Activated CD8-positive, alpha-beta memory T cell treated with anti-CD3 and anti-CD28 coated beads, Interleukin-2, amount 10 ng/mL, durations not matched to agents 7 days and 5 days (primary cell): ENCODE measurements around the gene USP6. TPM values are rescaled to one million over a fixed set of nuclear protein-coding genes. Genes with fewer than 3 reads are reported as not detected.
"Not testable (repeated sequence)": the region's sequence is repeated elsewhere in the genome, so short reads cannot be mapped to it uniquely, and the experiment has no call there.

Source experiments
- ATAC-seq: fragments of 150-1000 bp; cut with Tn5 transposase; one replicate; pipeline ENCODE4 v1.10.0; 2021; ENCODE audit warnings: moderate library complexity
- CTCF ChIA-PET: fragments of 350-600 bp; sonication (Branson Sonifier 250); formaldehyde crosslinking; loops from one replicate; lab custom pipeline; 2021; ENCODE audit warnings: antibody characterized with exemption; lab: Charles Lee
- DNase-seq: peaks from one replicate; pipeline ENCODE4 v3.0.0-alpha.2; 2020
- H3K27ac Mint-ChIP-seq: one replicate; pipeline ENCODE4 v1.8.0; 2021; ENCODE audit warnings: mild to moderate bottlenecking, mixed read lengths
- H3K27me3 Mint-ChIP-seq: one replicate; pipeline ENCODE4 v1.8.0; 2021; ENCODE audit warnings: mixed read lengths
- H3K36me3 Mint-ChIP-seq: one replicate; pipeline ENCODE4 v1.8.0; 2021; ENCODE audit warnings: mild to moderate bottlenecking, mixed read lengths
- H3K4me1 Mint-ChIP-seq: one replicate; pipeline ENCODE4 v1.8.0; 2021; ENCODE audit warnings: mixed read lengths
- H3K4me3 Mint-ChIP-seq: one replicate; pipeline ENCODE4 v1.8.0; 2021; ENCODE audit warnings: mild to moderate bottlenecking, moderate library complexity, mixed read lengths
- H3K9me3 Mint-ChIP-seq: one replicate; pipeline ENCODE4 v1.8.0; 2022; ENCODE audit warnings: low read depth, mixed read lengths
- total RNA-seq, 2 experiments: library from RNA; stranded (reverse); gene quantifications; one replicate each; pipeline ENCODE4 v1.2.3, GENCODE V29; 2021

The USP6 gene
- total RNA-seq, 2 experiments from 2014 or later = 0.03 to 0.07 TPM

DNA sequence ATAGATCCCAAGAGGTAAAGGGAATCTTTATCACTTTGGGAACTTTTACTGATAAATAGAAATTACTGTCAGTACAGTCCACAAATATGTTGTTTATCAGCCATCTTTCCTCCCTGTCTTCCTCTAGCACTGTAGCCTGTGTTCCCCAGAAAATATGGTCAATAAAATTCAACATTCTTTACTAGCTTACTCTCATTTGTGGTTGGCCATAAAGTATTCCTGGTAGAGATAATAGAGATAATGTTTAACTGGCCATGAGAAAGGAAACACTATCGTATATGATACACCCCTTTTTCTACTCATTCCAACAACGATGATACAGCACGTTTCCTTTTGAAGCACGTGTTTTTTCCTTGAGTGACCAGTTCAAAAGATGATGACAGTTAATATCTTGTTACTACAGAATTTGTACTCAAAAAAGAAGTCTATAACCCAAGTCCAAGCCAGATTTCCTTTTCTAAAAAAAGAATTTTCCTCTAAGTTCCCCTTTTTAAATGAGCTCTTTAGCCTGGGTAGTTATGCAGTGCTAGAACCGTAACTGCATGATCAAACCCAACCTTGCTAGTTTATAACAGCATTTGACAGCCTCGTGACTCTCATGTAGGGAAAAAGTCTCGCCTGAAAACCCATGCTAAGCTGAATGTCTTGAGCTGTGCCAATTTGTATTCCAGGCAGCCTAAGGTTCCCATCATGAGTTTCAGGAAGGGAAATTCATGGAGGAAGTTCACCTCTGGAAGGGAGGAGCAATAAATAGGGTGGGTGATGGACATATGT is 50.1 kb downstream of the USP6 start:
- H3K36me3 Mint-ChIP-seq, H3K9me3 Mint-ChIP-seq, ATAC-seq, CTCF ChIA-PET, H3K27ac Mint-ChIP-seq, H3K4me1 Mint-ChIP-seq, DNase-seq, H3K4me3 Mint-ChIP-seq: not testable (repeated sequence)
- peaks cover 12% of the 10 kb centered on the region for H3K27me3 Mint-ChIP-seq

DNA sequence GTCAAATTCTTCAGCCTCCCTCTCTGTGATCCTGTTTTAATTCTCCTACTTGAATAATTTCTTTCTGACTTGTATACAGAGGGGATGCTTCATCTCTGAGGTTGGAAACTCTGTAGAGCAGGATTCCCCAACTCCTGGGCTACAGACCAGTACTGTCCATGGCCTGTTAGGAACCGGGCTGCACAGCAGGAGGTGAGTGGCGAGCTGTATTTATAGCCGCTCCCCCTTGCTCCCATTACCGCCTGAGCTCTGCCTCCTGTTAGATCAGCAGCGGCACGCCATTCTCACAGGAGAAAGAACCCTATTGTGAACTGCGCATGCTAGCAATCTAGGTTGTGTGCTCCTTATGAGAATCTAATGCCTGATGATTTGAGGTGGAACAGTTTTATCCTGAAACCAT is 59.2 kb downstream of the USP6 start:
- H3K27me3 Mint-ChIP-seq, H3K27ac Mint-ChIP-seq, DNase-seq, H3K4me3 Mint-ChIP-seq, CTCF ChIA-PET, H3K4me1 Mint-ChIP-seq, ATAC-seq: not testable (repeated sequence)
- Mint-ChIP-seq H3K9me3 (peaks cover 12% of the 10 kb centered on the region), H3K36me3 (peaks cover 37% of the 10 kb centered on the region)

DNA sequence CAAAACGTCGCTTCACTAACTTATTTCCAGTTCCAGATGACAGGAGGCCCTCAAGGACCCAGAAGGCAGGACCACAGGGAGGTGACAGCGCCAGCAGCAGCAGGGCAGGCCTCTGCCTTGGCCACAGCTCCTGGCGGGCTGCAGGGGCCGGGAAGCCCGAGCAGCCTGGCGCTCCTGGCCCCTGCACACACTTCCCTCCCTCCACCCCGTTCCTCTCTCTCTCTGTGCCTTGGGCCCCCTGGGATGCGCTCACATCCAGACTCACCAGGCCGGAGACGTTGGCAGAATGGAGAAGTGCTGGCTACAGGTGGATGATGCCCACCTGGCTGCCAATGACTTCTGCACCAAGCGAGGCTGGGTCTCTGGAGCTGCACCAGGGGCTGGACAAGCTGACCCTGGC is 63.2 kb downstream of the USP6 start:
- no peaks in the 10 kb centered on the region for H3K27me3 Mint-ChIP-seq
- CTCF ChIA-PET = no interaction called here
- peaks cover 66% of the 10 kb centered on the region for H3K36me3 Mint-ChIP-seq
- no peak overlapping the region for H3K27ac Mint-ChIP-seq
- peaks cover 39% of the 10 kb centered on the region for H3K9me3 Mint-ChIP-seq
- DNase-seq = no peak
- no peak for ATAC-seq
- H3K4me1 Mint-ChIP-seq = no peaks in the 10 kb centered on the region
- H3K4me3 Mint-ChIP-seq = no peak overlapping the region

DNA sequence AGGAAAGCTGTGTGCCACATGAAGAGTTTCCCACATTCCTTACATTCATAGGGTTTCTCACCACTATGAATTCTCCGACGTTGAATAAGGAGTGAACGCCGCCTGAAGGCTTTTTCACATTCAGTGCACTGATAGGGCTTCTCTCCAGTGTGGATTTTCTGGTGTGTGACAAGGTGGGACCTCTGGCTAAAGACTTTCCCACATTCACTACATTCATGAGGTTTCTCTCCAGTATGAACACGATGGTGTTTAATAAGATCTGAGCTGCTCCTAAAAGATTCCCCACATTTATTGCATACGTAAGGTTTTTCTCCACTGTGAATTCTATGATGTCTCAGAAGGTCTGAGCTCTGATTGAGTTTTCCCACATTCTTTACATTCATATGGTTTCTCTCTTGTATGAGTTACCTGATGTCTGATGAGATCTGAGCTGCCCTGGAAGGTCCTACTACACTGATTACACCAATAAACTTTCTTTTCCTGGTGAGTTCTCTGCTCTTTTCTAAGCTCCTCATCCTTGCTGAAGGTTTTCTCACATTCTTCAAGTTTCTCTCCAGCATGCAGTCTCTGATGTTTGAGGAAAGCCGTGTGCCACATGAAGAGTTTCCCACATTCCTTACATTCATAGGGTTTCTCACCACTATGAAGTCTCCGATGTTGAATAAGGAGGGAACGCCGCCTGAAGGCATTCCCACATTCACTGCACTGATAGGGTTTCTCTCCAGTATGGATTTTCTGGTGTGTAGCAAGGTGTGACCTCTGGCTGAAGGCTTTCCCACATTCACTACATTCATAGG is 65.9 kb downstream of the USP6 start:
- ATAC-seq (no peak), DNase-seq (no peak)
- H3K9me3 Mint-ChIP-seq = peaks cover 42% of the 10 kb centered on the region
- H3K4me3 Mint-ChIP-seq = no peak overlapping the region
- CTCF ChIA-PET = interaction anchor here (1.3 to 3.6 kb wide), 2 partner anchors 9 to 13 kb away, joined by 3 to 11 read pairs; partner anchors contain the start of gene ZNF594
- H3K27me3 Mint-ChIP-seq = no peaks in the 10 kb centered on the region
- H3K36me3 Mint-ChIP-seq = peaks cover 71% of the 10 kb centered on the region
- H3K27ac Mint-ChIP-seq = no peak overlapping the region
- peaks cover 4% of the 10 kb centered on the region for H3K4me1 Mint-ChIP-seq

DNA sequence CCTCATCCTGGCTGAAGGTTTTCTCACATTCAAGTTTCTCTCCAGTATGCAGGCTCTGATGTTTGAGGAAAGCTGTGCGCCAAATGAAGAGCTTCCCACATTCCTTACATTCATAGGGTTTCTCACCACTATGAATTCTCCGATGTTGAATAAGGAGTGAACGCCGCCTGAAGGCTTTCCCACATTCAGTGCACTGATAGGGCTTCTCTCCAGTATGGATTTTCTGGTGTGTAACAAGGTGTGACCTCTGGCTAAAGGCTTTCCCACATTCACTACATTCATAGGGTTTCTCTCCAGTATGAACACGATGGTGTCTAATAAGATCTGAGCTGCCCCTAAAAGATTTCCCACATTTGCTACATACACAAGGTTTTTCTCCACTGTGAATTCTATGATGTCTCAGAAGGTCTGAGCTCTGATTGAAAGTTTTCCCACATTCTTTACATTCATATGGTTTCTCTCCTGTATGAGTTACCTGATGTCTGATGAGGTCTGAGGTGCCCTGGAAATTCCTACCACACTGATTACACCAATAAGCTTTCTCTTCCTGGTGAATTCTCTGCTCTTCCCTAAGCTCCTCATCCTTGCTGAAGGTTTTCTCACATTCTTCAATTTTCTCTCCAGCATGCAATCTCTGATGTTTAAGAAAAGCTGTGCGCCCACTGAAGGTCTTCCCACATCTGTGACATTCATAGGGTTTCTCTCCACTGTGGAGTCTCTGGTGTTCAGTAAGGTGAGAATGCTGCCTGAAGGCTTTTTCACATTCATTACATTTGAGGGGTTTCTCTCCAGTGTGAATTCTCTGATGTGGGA is 67.0 kb downstream of the USP6 start:
- H3K27ac Mint-ChIP-seq = no peak overlapping the region
- peaks cover 49% of the 10 kb centered on the region for H3K9me3 Mint-ChIP-seq
- no peak for ATAC-seq
- H3K36me3 Mint-ChIP-seq = peaks cover 75% of the 10 kb centered on the region
- no peak overlapping the region for H3K4me3 Mint-ChIP-seq
- H3K27me3 Mint-ChIP-seq = no peaks in the 10 kb centered on the region
- DNase-seq = no peak
- H3K4me1 Mint-ChIP-seq = peaks cover 4% of the 10 kb centered on the region
- CTCF ChIA-PET = interaction anchor here (1.3 to 3.6 kb wide), 2 partner anchors 8 to 12 kb away, joined by 3 to 11 read pairs; partner anchors contain the start of gene ZNF594

DNA sequence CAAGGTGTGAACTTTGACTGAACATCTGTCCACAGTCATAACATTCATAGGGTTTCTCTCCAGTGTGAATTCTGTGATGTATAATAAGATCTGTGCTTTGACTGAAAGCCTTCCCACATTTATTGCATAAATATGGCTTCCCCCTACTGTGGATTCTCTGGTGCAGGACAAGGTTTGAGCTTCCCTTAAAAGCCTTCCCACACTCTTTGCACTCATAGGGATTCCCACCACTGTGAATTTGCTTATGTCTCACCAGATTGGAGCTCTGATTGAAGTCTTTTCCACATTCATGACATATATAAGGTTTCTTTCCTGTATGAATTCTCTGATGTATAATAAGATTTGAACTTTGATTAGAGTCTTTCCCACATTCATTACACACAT is 67.6 kb downstream of the USP6 start:
- no peak overlapping the region for H3K4me3 Mint-ChIP-seq
- DNase-seq = no peak
- H3K36me3 Mint-ChIP-seq = peaks cover 81% of the 10 kb centered on the region
- H3K27ac Mint-ChIP-seq = no peak overlapping the region
- no peaks in the 10 kb centered on the region for H3K27me3 Mint-ChIP-seq
- H3K9me3 Mint-ChIP-seq = peaks cover 51% of the 10 kb centered on the region
- no peak for ATAC-seq
- H3K4me1 Mint-ChIP-seq = peaks cover 4% of the 10 kb centered on the region
- CTCF ChIA-PET = interaction anchor here (1.3 to 3.6 kb wide), 2 partner anchors 8 to 12 kb away, joined by 3 to 11 read pairs; partner anchors contain the start of gene ZNF594

DNA sequence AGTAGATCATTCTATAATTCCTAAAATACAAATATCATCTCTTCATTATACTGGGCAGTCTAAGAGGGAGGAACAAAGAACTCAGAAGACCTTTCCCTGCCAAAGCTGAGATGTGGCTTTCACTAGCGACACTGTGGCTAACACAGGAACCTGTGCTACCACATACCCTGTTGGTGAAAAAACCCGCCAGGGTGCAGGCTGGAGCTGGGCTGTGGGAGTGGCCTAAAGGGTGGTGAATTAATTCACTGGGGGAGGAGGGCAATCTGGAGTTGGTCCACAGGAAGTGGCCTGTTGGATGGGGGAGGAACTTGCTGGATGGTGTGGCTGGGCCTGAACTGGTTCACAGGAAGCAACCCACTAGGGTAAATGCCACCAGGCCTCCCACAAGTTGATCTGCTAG is 68.5 kb downstream of the USP6 start:
- DNase-seq (peak; percentile 47), ATAC-seq (no peak)
- H3K4me1 Mint-ChIP-seq = peaks cover 4% of the 10 kb centered on the region
- H3K27ac Mint-ChIP-seq = no peak overlapping the region
- H3K27me3 Mint-ChIP-seq = no peaks in the 10 kb centered on the region
- no peak overlapping the region for H3K4me3 Mint-ChIP-seq
- CTCF ChIA-PET = no interaction called here
- H3K9me3 Mint-ChIP-seq = peaks cover 51% of the 10 kb centered on the region
- peaks cover 79% of the 10 kb centered on the region for H3K36me3 Mint-ChIP-seq

DNA sequence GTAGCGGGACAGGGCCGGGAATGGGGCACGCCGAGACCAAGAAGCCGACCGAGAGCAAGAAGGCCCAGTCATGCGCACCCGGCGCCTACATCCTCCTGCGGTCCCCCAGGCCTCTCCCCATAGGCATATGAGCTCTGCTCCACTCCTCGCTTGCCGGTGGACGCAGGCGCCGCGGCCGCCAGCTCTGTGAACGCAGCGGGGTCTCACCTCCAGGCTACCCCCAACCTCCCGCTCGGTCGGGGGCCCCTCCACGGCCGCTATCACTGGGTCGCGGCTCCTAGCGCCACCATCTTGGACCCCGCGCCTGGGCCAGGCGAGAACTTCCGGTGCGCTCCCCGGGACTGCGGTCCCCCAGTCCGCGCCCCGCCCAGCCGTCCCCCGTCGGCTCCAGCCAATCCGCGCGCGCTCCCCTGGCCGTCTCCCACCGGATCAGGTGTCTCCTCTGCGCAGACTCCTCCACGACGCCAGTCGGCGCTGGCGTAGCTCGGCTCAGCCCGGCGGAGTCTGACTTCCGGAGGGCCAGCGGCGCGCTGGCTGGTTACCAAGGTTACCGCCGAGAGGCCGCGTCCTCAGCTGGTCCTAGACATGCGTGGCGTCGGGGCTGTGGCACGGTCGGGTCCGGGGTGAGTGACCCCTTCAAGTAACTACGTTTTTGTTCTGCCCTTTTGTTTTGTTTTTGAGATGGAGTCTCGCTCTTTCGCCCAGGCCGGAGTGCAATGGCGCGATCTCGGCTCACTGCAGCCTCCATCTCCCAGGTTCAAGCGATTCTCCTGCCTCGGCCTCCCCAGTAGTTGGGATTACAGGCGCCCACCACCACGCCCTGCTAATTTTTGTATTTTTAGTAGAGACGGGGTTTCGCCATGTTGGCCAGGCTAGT is 75.9 kb downstream of the USP6 start, which contains the start of gene ZNF594:
Gene ZNF594 (minus strand): TSS at position 328 of the 877 bp plus-strand sequence. CDS start 7,612 bp downstream, outside the sequence.
- Mint-ChIP-seq H3K36me3 (peaks cover 39% of the 10 kb centered on the region), H3K27ac (peak within 1 kb of the TSS; percentile 92), H3K4me1 (peaks cover 28% of the 10 kb centered on the region), H3K9me3 (peaks cover 19% of the 10 kb centered on the region), H3K4me3 (peak within 1 kb of the TSS; percentile 94), H3K27me3 (no peaks in the 10 kb centered on the region)
- DNase-seq = peak; percentile 98
- ATAC-seq = peak; percentile 100
- CTCF ChIA-PET = interaction anchor here (0.6 to 2.5 kb wide), 14 partner anchors 10 to 758 kb away, joined by 3 to 11 read pairs (median 3); partner anchors contain the start of genes C1QBP and ZFP3

DNA sequence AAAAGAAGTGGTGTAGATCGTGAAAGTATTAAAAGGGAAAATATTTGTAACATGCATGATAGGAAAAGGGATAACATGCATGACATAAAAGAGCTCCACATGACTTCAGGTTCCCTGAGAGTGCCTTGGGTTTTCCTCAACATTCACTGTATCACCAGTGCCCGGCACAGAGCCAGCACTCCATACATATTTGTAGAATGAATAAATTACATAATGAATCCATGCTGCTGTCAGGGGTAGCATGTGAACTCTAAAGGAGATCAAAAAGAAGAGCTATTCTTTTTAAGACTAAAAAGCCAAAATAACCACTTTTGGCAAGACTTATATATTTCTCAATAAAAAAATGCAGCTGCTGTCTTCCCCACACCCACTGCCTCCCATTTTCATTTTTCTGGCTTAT is 78.5 kb downstream of the USP6 start:
- no peak overlapping the region for H3K27ac Mint-ChIP-seq
- CTCF ChIA-PET = interaction anchor here (1.6 to 2.5 kb wide), 2 partner anchors 12 to 44 kb away, joined by 3 to 9 read pairs; no protein-coding TSS in a partner anchor

DNA sequence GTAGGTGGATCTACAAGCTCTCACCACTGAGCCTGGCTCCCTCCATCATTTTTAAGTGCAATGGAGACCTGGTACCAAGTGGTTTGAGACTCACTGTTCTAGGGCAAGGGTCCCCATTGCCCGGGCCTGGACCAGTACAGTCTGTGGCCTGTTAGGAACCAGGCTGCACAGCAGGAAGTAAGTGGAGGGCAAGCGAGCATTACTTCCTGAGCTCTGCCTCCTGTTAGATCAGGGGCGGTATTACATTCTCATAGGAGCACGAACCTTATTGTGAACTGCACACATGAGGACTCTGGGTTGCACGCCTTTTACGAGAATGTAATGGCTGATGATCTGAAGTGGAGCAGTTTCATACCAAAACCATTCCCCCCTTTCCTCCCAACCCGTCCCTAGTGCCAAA is 82.6 kb downstream of the USP6 start:
- CTCF ChIA-PET = interaction anchor here (0.6 to 2.0 kb wide), 5 partner anchors 8 to 84 kb away, joined by 3 to 11 read pairs (median 3); partner anchors contain the start of gene RABEP1
- Mint-ChIP-seq H3K27ac (no peak overlapping the region), H3K36me3 (no peaks in the 10 kb centered on the region), H3K9me3 (no peaks in the 10 kb centered on the region), H3K4me1 (no peaks in the 10 kb centered on the region), H3K27me3 (no peaks in the 10 kb centered on the region), H3K4me3 (no peak overlapping the region)
- DNase-seq (no peak), ATAC-seq (no peak)

More for the DNA sequence above, 78.5 kb downstream of the USP6 start:
- Mint-ChIP-seq H3K36me3 (peaks cover 20% of the 10 kb centered on the region), H3K9me3 (peaks cover 10% of the 10 kb centered on the region), H3K27me3 (no peaks in the 10 kb centered on the region), H3K4me1 (peaks cover 28% of the 10 kb centered on the region), H3K4me3 (no peak overlapping the region)
- ATAC-seq (no peak), DNase-seq (no peak)

DNA sequence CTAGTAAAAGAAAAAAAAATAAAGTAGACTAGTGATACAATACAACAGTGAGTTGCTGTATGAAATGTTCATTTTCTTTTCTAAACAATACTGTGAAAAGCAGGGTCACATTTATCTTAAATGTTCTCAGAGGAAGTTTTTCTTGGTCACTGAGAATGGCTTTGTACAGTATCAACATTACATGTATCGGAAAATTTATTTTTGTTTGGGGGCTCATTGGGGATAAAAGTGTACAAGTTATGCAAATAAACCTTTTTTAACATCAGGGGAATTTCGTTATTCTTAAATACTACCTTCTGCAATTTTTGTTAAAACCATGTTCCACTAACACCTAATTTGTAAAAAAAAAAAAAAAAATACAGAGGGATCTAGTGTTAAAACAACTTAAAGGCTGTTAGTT is 84.5 kb downstream of the USP6 start:
- peaks cover 6% of the 10 kb centered on the region for H3K9me3 Mint-ChIP-seq
- ATAC-seq (no peak), DNase-seq (no peak)
- no peaks in the 10 kb centered on the region for H3K27me3 Mint-ChIP-seq
- peaks cover 4% of the 10 kb centered on the region for H3K36me3 Mint-ChIP-seq
- H3K4me3 Mint-ChIP-seq = no peak overlapping the region
- peaks cover 6% of the 10 kb centered on the region for H3K4me1 Mint-ChIP-seq
- CTCF ChIA-PET = no interaction called here
- no peak overlapping the region for H3K27ac Mint-ChIP-seq

DNA sequence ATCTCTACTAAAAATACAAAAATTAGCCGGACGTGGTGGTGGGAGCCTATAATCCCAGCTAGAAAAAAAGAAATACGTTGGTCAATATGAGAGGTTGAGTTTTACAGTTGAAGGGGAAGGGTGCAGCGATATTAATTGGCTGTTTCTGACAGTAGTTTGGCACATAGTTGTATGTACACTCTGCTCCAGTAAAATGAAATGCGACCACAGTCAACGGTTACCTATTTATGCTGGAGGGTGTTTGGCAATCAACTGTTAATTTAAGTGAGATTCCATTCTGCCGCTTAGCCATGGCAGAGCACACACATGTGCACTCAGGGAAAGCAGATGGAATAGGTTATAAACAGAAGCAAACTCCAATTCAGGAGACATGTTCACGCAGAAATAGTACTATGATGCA is 85.2 kb downstream of the USP6 start:
- CTCF ChIA-PET = no interaction called here
- Mint-ChIP-seq H3K27ac (no peak overlapping the region), H3K27me3 (no peaks in the 10 kb centered on the region), H3K4me1 (peaks cover 6% of the 10 kb centered on the region), H3K9me3 (peaks cover 6% of the 10 kb centered on the region), H3K36me3 (peaks cover 4% of the 10 kb centered on the region), H3K4me3 (no peak overlapping the region)
- DNase-seq (no peak), ATAC-seq (no peak)
